WERI-Rb-1 (cell line): Measurements from ENCODE around the gene COL27A1.
"Not testable (repeated sequence)": the region's sequence is repeated elsewhere in the genome, so short reads cannot be mapped to it uniquely, and the experiment has no call there.

Experiments
- DNase-seq: peaks from one replicate; pipeline ENCODE4 v3.0.0-alpha.2; 2020
- H3K27ac ChIP-seq: fragments of 250-450 bp; sonication (Bioruptor Pico); 2 replicates; pipeline ENCODE4 v1.5.1; 2020; ENCODE audit warnings: mild to moderate bottlenecking, moderate library complexity
- H3K27me3 ChIP-seq: fragments of 250-450 bp; sonication (Bioruptor Pico); 2 replicates; pipeline ENCODE4 v1.5.1; 2021; ENCODE audit warnings: mild to moderate bottlenecking, low read depth, moderate library complexity; ENCODE audit not compliant: insufficient read depth, severe bottlenecking
- H3K36me3 ChIP-seq: fragments of 250-450 bp; sonication (Bioruptor Pico); 2 replicates; pipeline ENCODE4 v1.5.1; 2020; ENCODE audit warnings: mild to moderate bottlenecking, moderate library complexity
- H3K4me3 ChIP-seq: 2 replicates; pipeline ENCODE4 v1.5.1; 2011; ENCODE audit warnings: low read depth, mild to moderate bottlenecking, control low read depth, low read length
- H3K9me3 ChIP-seq: fragments of 250-450 bp; sonication (Bioruptor Pico); 2 replicates; pipeline ENCODE4 v1.5.1; 2021; ENCODE audit warnings: mild to moderate bottlenecking, moderate library complexity; ENCODE audit not compliant: severe bottlenecking
- CTCF ChIP-seq: IDR thresholded peaks from 2 replicates; pipeline ENCODE4 v1.5.1; 2011; ENCODE audit warnings: low read depth, mild to moderate bottlenecking, control low read depth, inconsistent platforms, low read length

Gene COL27A1

GRCh38 chr9:114126247-114127060 is 28.9 kb upstream of the COL27A1 start:
- no peak for TF ChIP-seq CTCF

GRCh38 chr9:114128759-114129158 is 26.6 kb upstream of the COL27A1 start:
- not testable (repeated sequence) for H3K4me3 ChIP-seq, H3K27me3 ChIP-seq, H3K36me3 ChIP-seq, DNase-seq, H3K27ac ChIP-seq
- peaks cover 11% of the 10 kb centered on the region for H3K9me3 ChIP-seq

More at GRCh38 chr9:114126247-114127060, 28.9 kb upstream of the COL27A1 start:
- Histone ChIP-seq H3K4me3 (no peak overlapping the region), H3K27me3 (no peaks in the 10 kb centered on the region), H3K27ac (no peak overlapping the region), H3K9me3 (peaks cover 11% of the 10 kb centered on the region), H3K36me3 (no peaks in the 10 kb centered on the region)
- DNase-seq: no peak

GRCh38 chr9:114130141-114130540 is 25.2 kb upstream of the COL27A1 start:
- no peak for TF ChIP-seq CTCF
- Histone ChIP-seq H3K4me3 (no peak overlapping the region), H3K36me3 (no peaks in the 10 kb centered on the region), H3K27ac (no peak overlapping the region), H3K27me3 (no peaks in the 10 kb centered on the region), H3K9me3 (peaks cover 11% of the 10 kb centered on the region)
- no peak for DNase-seq

GRCh38 chr9:114130624-114131277 is 24.6 kb upstream of the COL27A1 start:
- H3K27me3 ChIP-seq: no peaks in the 10 kb centered on the region
- no peaks in the 10 kb centered on the region for H3K36me3 ChIP-seq

GRCh38 chr9:114131808-114132549 is 23.4 kb upstream of the COL27A1 start:
- no peaks in the 10 kb centered on the region for H3K36me3 ChIP-seq
- H3K4me3 ChIP-seq: no peak overlapping the region
- peaks cover 15% of the 10 kb centered on the region for H3K9me3 ChIP-seq
- no peak for TF ChIP-seq CTCF
- no peaks in the 10 kb centered on the region for H3K27me3 ChIP-seq
- no peak for DNase-seq
- H3K27ac ChIP-seq: peak overlapping the region; percentile 1; the same call in 1 of the 2 replicates

More at GRCh38 chr9:114130624-114131277, 24.6 kb upstream of the COL27A1 start:
- no peak for TF ChIP-seq CTCF
- no peak overlapping the region for H3K4me3 ChIP-seq
- peaks cover 11% of the 10 kb centered on the region for H3K9me3 ChIP-seq
- no peak overlapping the region for H3K27ac ChIP-seq
- no peak for DNase-seq

GRCh38 chr9:114132550-114132918 is 22.8 kb upstream of the COL27A1 start:
- no peak for DNase-seq
- Histone ChIP-seq H3K27me3 (no peaks in the 10 kb centered on the region), H3K36me3 (no peaks in the 10 kb centered on the region), H3K4me3 (no peak overlapping the region), H3K9me3 (peaks cover 17% of the 10 kb centered on the region), H3K27ac (no peak overlapping the region; the same call in 1 of the 2 replicates)
- TF ChIP-seq CTCF: no peak
